Left kidney (tissue), 2 donors: Measurements from ENCODE around the gene GALNT18. TPM values are rescaled to one million over a fixed set of nuclear protein-coding genes. Genes with fewer than 3 reads are reported as not detected.

Source experiments
- DNase-seq: peaks from one replicate; pipeline ENCODE4 v3.0.0-alpha.2; 2013
- polyA plus RNA-seq: library from polyadenylated mRNA; unstranded; fragments of 120-200 nt; gene quantifications from one replicate; pipeline ENCODE4 v1.2.1, GENCODE V29; 2013; ENCODE audit not compliant: insufficient read length

GALNT18 gene
- polyA plus RNA-seq, 1 donor, result 20.8 TPM

DNA sequence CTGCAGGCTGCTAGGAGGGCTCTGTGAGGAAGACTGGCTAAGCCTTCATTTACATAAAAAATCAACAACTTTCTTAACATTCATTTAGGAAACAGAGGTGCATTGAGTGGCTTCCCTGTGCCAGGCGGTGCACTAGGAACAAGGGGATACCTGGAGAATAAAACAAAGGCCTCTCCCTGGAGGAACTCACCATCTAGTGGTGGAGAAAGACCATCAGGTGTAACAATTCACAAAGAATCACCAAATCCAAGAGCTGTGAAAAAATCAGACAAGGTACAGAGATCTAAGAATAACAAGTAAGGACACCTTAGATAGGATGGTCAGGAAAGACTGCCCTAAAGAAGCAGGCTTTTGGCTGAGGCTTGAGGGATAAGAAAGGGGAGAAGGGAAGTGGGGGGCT lies 309.1 kb downstream of the GALNT18 start:
- no peak for DNase-seq

GRCh38 chr11:11311169-11311568 lies 310.6 kb downstream of the GALNT18 start:
- DNase-seq, result no peak

- no peak for DNase-seq
These were observed 311.9 kb downstream of the GALNT18 start for GRCh38 chr11:11309906-11310305.

DNA sequence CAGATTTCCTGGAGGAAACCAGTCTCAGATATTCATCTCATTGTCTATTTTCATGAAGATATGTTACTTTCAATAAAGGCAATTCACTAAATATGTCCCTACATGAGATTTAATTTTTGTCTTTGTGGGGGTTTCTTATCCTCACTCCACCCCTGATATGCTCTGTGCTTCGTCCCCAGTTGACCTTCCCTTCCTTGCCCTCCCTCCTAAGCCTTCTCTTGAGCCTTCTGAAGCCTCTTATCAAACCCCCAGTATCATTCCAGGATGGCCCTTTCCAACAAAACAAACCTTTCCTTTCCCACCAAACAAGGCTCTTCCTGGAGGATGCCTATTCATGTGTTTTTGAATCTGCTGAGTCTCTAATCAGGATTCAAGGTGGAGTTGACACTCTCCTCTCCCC lies 313.6 kb downstream of the GALNT18 start:
- no peak for DNase-seq

GRCh38 chr11:11306855-11307254 lies 314.9 kb downstream of the GALNT18 start:
- no peak for DNase-seq

GRCh38 chr11:11304550-11304949 lies 317.3 kb downstream of the GALNT18 start:
- no peak for DNase-seq

GRCh38 chr11:11302565-11302964 lies 319.2 kb downstream of the GALNT18 start:
- DNase-seq, result no peak

- DNase-seq, result no peak
These were observed 320.6 kb downstream of the GALNT18 start for GRCh38 chr11:11301212-11301611.

DNA sequence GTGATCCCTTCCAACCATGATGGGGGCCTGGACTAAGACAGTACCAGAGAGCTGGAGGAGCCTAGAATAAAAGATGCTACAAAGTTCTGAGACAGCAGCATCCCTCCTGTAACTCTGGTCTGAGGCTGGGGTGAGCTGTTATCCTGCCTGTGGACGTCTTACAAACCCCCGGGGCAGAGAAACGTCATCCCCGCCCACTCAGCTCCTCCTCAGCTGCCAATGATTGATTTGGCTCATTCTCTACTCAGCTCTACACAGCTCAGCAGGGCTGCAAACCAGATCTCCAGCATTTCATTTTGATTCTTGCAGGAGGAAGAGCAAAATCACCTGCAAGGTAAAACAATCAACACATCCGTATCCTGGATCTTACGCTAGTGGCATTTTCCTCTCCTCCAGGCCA lies 324.2 kb downstream of the GALNT18 start:
- DNase-seq, result no peak

DNA sequence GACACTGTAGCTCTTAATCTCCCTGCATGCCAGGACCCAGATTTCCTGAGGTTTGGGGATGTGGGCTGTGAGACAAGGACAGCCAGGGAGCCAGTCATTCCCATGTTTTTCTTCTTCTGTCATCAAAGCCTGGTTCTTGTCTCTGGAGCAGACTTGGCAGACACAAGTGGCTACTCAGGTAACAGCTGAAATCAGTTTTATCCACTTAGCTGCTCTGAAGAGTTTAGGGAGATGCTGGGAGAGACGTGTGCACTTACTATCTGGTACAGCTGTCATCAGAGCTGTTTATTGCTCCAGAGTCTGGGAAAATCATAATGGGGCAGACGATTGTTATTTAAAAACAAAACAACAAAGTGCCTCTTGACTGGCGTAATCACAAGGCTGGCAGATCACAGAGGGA lies 325.4 kb downstream of the GALNT18 start:
- no peak for DNase-seq

DNA sequence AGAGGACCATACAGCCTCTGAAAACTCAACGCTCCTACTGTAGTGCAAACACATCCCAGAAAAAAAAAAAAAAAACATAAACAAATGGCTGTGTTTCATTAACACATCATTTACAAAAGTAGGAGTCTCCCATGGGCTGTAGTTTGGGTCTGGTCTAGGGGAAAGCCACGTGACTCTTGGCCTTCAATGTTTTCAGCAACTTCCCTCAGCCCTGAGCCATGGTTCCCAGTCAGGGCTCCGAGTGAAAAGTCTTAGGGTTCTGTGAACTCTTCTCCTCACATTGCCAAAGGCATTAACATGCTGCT lies 327.3 kb downstream of the GALNT18 start:
- DNase-seq, result no peak

GRCh38 chr11:11293798-11294550 lies 327.8 kb downstream of the GALNT18 start:
- no peak for DNase-seq

DNA sequence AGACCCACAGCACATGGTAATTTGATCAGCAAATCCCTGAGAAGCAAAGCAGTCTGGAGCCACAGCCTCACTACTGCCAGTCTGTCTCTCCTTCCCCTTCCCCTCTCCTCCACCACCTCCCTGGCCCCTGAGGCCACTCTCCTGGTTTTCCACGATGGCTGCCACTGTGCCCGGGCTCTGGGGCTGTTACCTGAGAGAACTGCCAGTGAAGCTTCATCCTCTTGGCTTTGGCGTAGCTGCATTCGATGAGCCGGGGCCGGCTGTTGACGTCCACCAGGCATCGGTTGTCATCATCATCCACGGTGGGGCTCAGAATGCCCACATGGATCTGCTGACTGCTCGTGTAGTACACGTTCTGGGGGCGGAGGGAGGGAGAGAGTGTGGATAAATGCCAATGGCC lies 329.0 kb downstream of the GALNT18 start:
- no peak for DNase-seq

- no peak for DNase-seq
These were observed 330.5 kb downstream of the GALNT18 start for GRCh38 chr11:11291041-11292015.

DNA sequence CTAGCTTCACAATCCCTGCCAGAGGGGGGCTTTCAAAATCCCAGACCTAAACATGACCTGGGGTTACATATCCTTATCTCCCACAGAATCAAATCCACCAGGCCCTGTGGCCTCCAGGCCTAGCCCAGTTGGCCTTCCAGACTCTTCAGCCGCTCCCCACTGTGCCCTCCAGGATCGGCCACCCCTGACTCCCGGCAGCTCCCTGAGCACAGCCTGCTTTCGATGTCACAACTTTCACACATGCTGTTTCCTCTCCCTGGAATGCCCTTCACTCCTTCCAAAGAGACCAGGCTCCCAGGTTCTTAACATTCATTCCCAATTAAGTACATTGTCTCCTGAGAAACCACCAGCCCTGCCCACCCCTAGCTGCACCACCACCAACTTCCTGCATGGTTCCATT lies 331.5 kb downstream of the GALNT18 start:
- no peak for DNase-seq

DNA sequence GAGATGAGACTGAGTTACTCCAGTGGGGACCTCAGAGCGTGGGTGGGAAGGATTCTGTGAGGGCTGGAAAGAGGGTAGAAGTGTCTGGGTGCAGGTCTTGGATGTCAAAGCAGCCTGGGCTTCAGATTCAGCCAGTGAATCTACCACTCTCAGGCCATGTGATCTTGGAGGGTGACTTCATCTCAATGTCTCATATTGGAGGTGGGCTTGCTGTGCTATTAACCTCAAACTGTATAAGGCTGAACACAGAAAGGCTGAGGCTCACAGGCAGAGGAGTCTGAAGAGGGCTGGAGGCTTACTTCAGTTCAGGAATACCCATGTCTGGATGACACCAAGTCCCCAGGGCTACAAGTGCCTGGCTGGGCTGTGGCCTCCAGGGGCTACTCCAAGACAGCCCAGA lies 332.1 kb downstream of the GALNT18 start:
- DNase-seq, result no peak

- DNase-seq, result no peak
These were observed 332.7 kb downstream of the GALNT18 start for GRCh38 chr11:11288972-11289616.

DNA sequence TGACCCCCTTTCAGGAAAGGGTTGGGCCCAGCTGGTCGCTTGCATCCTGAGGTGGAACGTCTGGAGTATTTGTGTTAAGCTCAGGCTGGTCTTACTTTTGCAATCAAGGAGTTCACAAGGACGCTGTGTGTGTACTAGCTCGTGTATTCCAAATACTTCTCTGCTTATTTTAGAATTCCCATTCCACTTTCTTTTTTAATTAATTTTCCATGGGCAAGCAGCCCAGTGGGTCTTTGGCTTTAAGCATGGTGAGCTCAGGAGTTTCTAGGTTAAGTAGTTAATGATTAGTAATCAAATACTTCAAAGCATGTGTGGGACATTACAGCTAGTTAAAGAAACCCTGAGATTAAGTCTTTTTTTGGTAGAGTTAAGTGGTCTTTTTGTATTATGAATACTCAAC lies 337.3 kb downstream of the GALNT18 start:
- DNase-seq, result peak; percentile 17

DNA sequence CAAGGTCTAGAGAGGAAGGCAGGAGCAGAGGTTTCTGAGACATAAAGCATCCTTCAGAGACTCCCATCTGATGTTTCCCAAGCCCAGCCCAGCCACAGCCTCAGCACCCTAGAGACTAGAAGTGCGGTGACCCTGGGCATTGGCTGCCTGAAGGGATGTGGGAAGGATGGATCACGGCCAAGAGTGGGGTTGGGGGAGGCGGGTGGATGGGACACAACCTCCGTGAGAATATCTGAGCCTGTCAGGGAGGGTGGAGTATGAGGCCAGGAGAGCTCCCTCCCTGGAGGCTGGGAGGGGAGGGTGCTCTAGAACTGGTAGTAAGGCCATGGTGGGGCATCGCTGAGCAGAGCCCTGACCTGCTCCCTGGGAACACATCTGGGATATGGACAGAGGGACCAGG lies 340.2 kb downstream of the GALNT18 start:
- no peak for DNase-seq

DNA sequence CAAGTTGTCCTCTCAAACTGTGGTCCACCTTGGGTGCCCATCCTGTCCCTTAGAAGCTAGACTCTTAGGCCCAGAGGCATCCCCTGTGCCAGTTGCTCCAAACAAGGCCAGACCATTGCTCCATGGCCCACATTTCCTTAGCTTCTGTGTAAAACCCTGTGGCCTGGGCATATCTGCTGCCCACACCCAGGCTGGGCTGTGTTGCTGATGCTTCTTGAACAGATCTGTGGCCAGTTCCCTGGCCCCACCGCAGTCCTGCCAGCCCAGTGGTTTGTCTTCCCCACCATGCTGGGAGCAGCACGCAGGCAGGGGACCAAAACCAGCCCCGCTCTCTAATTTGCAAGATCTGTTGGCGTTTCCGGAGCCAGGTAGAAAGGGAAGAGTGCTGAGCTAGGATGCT lies 341.0 kb downstream of the GALNT18 start:
- no peak for DNase-seq

GRCh38 chr11:11279956-11280689 lies 341.7 kb downstream of the GALNT18 start:
- no peak for DNase-seq

DNA sequence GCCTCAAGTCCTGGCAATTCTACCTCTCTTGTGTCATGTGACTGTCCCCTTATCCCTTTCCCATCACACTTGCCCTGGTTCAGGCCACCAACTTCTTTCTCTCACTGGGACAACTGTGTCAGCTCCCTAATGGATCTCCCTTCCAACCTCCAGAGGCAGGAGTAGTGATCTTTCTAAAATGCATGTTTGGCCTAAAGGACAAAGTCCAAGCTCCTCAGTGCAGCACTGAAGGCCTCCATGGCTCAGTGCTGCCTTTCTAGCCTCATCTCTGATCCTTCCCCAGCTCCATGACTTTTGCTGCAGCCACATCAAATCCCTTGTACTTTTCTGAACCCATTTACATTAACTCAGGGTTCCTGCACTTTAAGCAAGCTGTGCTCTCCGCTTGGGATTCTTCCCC lies 349.6 kb downstream of the GALNT18 start:
- DNase-seq, result no peak
